NCI-H1092 treated with DMSO at 0.1 percent for 48 hours (cell line): ENCODE measurements around the gene PTPN13.

ENCODE experiments used
- DNase-seq: peaks from one replicate; lab custom pipeline; 2025; lab: John Stamatoyannopoulos, UW

Gene PTPN13

GRCh38 chr4:86593688-86594558 lies at the start of gene PTPN13:
Gene PTPN13, plus strand, starts transcription at chr4:86594315. Its CDS starts 40,942 bp downstream, at chr4:86635257.
- DNase-seq, result peak; percentile 88

GRCh38 chr4:86547140-86547539 lies 47.0 kb upstream of the PTPN13 start:
- DNase-seq, result no peak

- DNase-seq, result no peak
Observed at GRCh38 chr4:86549163-86549788, 44.8 kb upstream of the PTPN13 start.

- no peak for DNase-seq
Observed at GRCh38 chr4:86551387-86551786, 42.7 kb upstream of the PTPN13 start.

- no peak for DNase-seq
Observed at GRCh38 chr4:86554646-86555045, 39.5 kb upstream of the PTPN13 start.

GRCh38 chr4:86556791-86557415 lies 37.2 kb upstream of the PTPN13 start:
- no peak for DNase-seq

GRCh38 chr4:86557526-86557925 lies 36.6 kb upstream of the PTPN13 start:
- DNase-seq, result no peak

GRCh38 chr4:86558258-86558657 lies 35.9 kb upstream of the PTPN13 start:
- DNase-seq, result no peak

- DNase-seq, result no peak
Observed at GRCh38 chr4:86558797-86559196, 35.3 kb upstream of the PTPN13 start.

- DNase-seq, result no peak
Observed at GRCh38 chr4:86560447-86560846, 33.7 kb upstream of the PTPN13 start.

- no peak for DNase-seq
Observed at GRCh38 chr4:86561256-86561655, 32.9 kb upstream of the PTPN13 start.

GRCh38 chr4:86563416-86563815 lies 30.7 kb upstream of the PTPN13 start:
- no peak for DNase-seq

- no peak for DNase-seq
Observed at GRCh38 chr4:86564795-86565194, 29.3 kb upstream of the PTPN13 start.

- no peak for DNase-seq
Observed at GRCh38 chr4:86565651-86566050, 28.5 kb upstream of the PTPN13 start.

- no peak for DNase-seq
Observed at GRCh38 chr4:86569103-86569870, 24.8 kb upstream of the PTPN13 start.

- no peak for DNase-seq
Observed at GRCh38 chr4:86579941-86580340, 14.2 kb upstream of the PTPN13 start.

GRCh38 chr4:86582410-86582809 lies 11.7 kb upstream of the PTPN13 start:
- DNase-seq, result no peak

- DNase-seq, result no peak
Observed at GRCh38 chr4:86586160-86586572, 7.9 kb upstream of the PTPN13 start.

GRCh38 chr4:86586626-86587380 lies 7.3 kb upstream of the PTPN13 start:
- DNase-seq, result no peak

GRCh38 chr4:86587381-86588140 lies 6.6 kb upstream of the PTPN13 start:
- no peak for DNase-seq
